Stimulated activated memory B cell treated with anti-CD40 and anti-IgM and Interleukin-4, amounts not matched to agents 10 μg/mL and 1 μg/mL and 100 μg/mL, for 72 hours (primary cell): ENCODE measurements around the gene TMEM229A.
"Not testable (repeated sequence)": the region's sequence is repeated elsewhere in the genome, so short reads cannot be mapped to it uniquely, and the experiment has no call there.

Source experiments
- ATAC-seq: fragments of 150-1000 bp; cut with Tn5 transposase; 2 replicates; pipeline ENCODE4 v1.10.0; 2021
- H3K27ac Mint-ChIP-seq: one replicate; pipeline ENCODE4 v1.8.0; 2022; ENCODE audit warnings: mild to moderate bottlenecking, mixed read lengths
- H3K27me3 Mint-ChIP-seq: one replicate; pipeline ENCODE4 v1.8.0; 2022; ENCODE audit warnings: mixed read lengths
- H3K36me3 Mint-ChIP-seq: one replicate; pipeline ENCODE4 v1.8.0; 2022; ENCODE audit warnings: mixed read lengths
- H3K4me1 Mint-ChIP-seq: one replicate; pipeline ENCODE4 v1.8.0; 2022; ENCODE audit warnings: mixed read lengths
- H3K4me3 Mint-ChIP-seq: one replicate; pipeline ENCODE4 v1.8.0; 2022; ENCODE audit warnings: mild to moderate bottlenecking, moderate library complexity, mixed read lengths
- H3K9me3 Mint-ChIP-seq: one replicate; pipeline ENCODE4 v1.8.0; 2022; ENCODE audit warnings: mixed read lengths

The TMEM229A gene

DNA sequence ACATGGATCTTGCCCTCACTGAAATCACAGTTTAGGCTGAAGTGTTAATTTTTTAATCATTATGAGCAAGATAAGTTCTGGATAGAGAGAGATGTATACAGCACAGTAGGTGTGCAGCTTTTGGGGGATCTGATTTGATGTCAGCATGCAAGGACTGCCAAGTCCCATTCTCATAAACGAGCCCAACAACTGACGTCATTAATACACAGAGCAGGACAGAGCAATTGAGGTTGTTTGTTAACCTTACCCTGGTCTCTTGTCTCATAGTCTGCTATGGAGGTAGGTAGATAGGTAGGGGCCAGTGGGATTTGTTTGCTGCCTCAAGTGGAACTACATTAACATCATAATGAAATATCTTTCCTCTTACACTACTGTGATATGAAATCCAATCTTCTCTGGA is 8.6 kb upstream of the TMEM229A start:
- Mint-ChIP-seq H3K9me3 (no peaks in the 10 kb centered on the region), H3K4me1 (no peaks in the 10 kb centered on the region), H3K36me3 (no peaks in the 10 kb centered on the region), H3K4me3 (no peak overlapping the region), H3K27me3 (peaks cover 10% of the 10 kb centered on the region), H3K27ac (no peak overlapping the region)
- ATAC-seq = no peak

- not testable (repeated sequence) for H3K4me3 Mint-ChIP-seq, H3K36me3 Mint-ChIP-seq, H3K27ac Mint-ChIP-seq, H3K4me1 Mint-ChIP-seq, H3K9me3 Mint-ChIP-seq, ATAC-seq
- H3K27me3 Mint-ChIP-seq = peaks cover 34% of the 10 kb centered on the region
These were observed 5.0 kb upstream of the TMEM229A start for GRCh38 chr7:124037902-124038301.

DNA sequence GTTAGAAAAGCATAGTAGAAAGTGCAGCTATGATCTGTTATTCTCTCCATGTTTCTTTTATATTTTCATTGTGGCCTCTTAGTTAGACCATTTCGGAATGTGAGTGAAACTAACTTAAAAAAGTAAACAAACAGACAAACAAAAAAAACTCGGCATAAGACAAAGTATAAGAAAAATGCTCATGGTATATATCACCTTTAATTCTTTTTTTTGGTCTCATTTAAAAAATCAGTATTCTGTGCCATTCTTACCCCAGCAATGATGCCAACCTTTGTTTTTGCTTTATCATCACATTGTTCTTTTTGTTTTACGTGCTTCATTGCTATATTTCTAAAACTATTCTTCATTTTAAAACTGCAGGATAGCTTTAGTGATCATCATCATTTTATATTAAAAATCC is 2.8 kb upstream of the TMEM229A start:
- peaks cover 51% of the 10 kb centered on the region for H3K27me3 Mint-ChIP-seq
- no peak overlapping the region for H3K4me3 Mint-ChIP-seq
- H3K9me3 Mint-ChIP-seq = no peaks in the 10 kb centered on the region

DNA sequence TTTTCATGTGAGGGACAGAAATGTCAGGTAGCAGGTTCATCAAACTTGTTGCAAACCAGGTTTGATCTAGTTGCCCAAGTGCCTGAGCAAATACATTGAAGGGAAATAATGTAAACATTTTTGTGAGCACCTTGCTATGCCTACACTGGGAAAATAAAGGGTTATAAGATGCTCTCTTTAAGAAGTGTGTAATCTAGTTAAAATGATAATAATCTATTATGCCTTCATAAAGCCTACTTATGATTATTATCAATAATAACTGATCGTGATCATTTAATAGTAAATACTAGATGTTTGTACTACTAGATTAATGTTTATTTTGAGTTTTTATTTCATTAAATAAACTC is 1.9 kb upstream of the TMEM229A start:
- no peak overlapping the region for H3K4me3 Mint-ChIP-seq
- no peak overlapping the region for H3K27ac Mint-ChIP-seq
- H3K9me3 Mint-ChIP-seq = no peaks in the 10 kb centered on the region
- H3K27me3 Mint-ChIP-seq = peaks cover 51% of the 10 kb centered on the region
- no peaks in the 10 kb centered on the region for H3K36me3 Mint-ChIP-seq
- peaks cover 14% of the 10 kb centered on the region for H3K4me1 Mint-ChIP-seq
- no peak for ATAC-seq

More for the DNA sequence above, 2.8 kb upstream of the TMEM229A start:
- Mint-ChIP-seq H3K36me3 (no peaks in the 10 kb centered on the region), H3K27ac (no peak overlapping the region), H3K4me1 (peaks cover 14% of the 10 kb centered on the region)
- no peak for ATAC-seq

- Mint-ChIP-seq H3K27me3 (peaks cover 51% of the 10 kb centered on the region), H3K9me3 (no peaks in the 10 kb centered on the region), H3K36me3 (no peaks in the 10 kb centered on the region), H3K4me3 (peak overlapping the region; percentile 23), H3K4me1 (peaks cover 14% of the 10 kb centered on the region), H3K27ac (no peak overlapping the region)
- ATAC-seq = no peak
These were observed 1.2 kb upstream of the TMEM229A start for GRCh38 chr7:124033807-124034753.

DNA sequence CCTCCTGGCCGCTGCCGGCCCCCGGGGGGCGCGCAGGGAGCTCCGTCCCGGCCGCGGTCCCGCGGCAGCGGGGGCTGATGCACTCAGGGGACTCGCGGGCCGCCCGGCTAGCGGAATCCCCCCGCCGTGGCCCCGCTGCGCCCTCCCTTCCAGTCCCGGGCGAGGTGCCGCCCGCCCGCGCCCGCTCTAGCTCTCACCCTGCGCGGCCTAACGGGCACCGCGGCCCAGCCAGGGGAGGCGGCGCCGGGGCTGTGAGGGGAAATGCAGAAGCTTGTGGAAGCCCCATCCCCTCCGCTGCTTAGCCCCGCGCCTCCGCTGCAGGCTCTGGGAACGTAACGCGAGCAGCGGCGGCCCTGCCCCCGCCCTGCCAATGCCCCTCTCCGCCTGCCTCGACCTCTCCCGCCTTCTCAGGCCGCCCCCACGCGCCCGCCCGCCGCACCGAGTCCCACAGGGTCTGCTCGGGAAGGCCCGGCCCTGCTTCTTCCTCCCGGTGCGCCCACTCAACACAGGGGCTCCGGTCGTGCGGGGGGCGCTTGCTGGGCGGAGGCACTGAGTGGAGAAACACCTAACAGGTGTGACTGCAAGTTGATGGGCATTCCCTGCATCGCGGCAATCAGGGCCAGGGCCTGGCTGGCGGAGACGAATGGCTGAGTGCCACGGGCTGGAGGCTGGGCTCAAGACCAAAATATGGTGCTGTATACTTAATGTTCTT is 384 bp upstream of the TMEM229A start:
- no peaks in the 10 kb centered on the region for H3K36me3 Mint-ChIP-seq
- H3K27me3 Mint-ChIP-seq = peaks cover 51% of the 10 kb centered on the region
- H3K4me3 Mint-ChIP-seq = peak overlapping the region; percentile 36
- H3K27ac Mint-ChIP-seq = no peak overlapping the region
- H3K4me1 Mint-ChIP-seq = peaks cover 14% of the 10 kb centered on the region
- H3K9me3 Mint-ChIP-seq = no peaks in the 10 kb centered on the region
- ATAC-seq = peak; percentile 18

DNA sequence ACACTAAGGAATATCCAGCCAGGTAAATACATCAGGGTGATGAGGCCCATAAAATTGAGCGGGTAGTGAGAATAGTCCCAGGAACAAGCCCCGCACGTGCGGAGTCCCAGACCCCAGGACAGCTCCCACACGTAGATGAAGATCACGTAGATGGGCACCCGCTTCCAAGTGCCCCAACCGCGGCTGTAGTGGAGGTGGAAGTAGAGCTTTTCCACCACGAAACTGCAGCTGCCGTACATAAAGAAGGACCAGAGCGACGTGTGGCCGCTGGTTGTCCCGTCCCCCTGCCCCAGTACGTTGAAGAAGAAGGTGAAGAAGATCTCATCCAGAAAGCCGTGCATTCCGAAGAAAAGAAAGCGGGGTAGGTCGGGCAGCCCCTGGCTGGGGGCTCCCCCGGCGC is 948 bp downstream of the TMEM229A start:
- no peak for ATAC-seq
- H3K4me3 Mint-ChIP-seq = peak overlapping the region; percentile 49
- H3K36me3 Mint-ChIP-seq = no peaks in the 10 kb centered on the region
- no peaks in the 10 kb centered on the region for H3K9me3 Mint-ChIP-seq
- peaks cover 42% of the 10 kb centered on the region for H3K27me3 Mint-ChIP-seq
- H3K27ac Mint-ChIP-seq = no peak overlapping the region
- H3K4me1 Mint-ChIP-seq = peaks cover 14% of the 10 kb centered on the region

- H3K9me3 Mint-ChIP-seq = no peaks in the 10 kb centered on the region
- no peak for ATAC-seq
These were observed 1.5 kb downstream of the TMEM229A start for GRCh38 chr7:124031406-124031805.

DNA sequence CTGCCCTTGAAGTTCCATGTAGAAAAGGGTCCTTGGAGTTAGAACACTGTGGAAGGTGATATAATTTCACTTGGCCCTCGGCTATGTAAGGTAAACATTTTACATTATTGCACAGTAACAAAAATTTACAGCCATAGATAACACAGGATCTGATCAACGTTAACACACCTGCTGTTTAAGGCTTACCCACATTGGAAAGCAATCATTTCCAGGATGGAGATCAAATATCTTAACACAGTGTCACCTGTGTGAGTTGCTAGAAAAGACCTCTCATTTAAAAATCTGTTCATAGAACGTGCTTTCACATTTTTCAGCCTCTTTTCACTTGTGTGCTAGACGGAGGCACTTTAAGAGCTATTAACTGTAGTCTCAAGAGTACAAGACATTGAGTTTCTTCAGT is 1.9 kb downstream of the TMEM229A start:
- no peaks in the 10 kb centered on the region for H3K9me3 Mint-ChIP-seq
- no peaks in the 10 kb centered on the region for H3K36me3 Mint-ChIP-seq
- ATAC-seq = no peak
- peaks cover 42% of the 10 kb centered on the region for H3K27me3 Mint-ChIP-seq
- H3K27ac Mint-ChIP-seq = no peak overlapping the region
- peaks cover 14% of the 10 kb centered on the region for H3K4me1 Mint-ChIP-seq
- no peak overlapping the region for H3K4me3 Mint-ChIP-seq

More at GRCh38 chr7:124031406-124031805, 1.5 kb downstream of the TMEM229A start:
- peaks cover 14% of the 10 kb centered on the region for H3K4me1 Mint-ChIP-seq
- peaks cover 42% of the 10 kb centered on the region for H3K27me3 Mint-ChIP-seq
- H3K4me3 Mint-ChIP-seq = no peak overlapping the region
- H3K36me3 Mint-ChIP-seq = no peaks in the 10 kb centered on the region
- no peak overlapping the region for H3K27ac Mint-ChIP-seq

DNA sequence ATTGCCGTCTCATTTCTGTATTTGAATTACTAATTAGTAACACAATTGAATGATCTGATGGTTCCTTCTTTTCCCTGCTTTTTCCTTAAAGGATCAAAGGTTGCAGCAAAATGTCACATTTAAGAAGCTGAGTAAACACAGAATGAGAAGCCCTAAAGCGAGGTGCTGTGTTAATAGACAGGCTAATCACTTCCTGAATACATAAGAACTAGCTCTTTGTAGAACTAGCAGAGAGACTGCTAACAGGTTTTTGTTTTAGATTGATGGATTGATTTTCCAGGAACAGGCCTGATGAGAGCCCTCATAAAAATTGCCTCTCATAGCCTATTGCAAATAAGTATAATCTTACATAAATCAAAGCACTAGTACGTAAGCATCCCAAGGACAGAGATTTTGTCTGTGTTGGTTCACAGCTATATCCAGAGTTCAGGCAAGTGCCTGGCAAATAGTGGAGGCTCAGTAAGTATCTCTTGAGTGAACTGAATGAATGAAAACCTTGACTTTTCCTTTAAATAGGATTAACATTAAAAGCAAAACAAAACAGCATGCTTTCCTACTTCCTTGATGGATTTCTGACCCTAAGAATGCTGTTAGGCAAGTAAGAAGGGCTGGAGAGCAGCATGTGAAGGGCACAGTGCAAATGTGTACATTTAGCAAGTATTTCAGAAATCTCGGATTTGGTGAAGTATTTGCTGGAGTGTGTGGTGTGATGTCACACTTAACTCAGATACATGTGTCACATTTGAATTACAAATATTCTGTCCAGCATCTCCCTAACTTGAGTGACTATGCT is 3.3 kb downstream of the TMEM229A start:
- Mint-ChIP-seq H3K27me3 (peaks cover 33% of the 10 kb centered on the region), H3K9me3 (no peaks in the 10 kb centered on the region), H3K36me3 (no peaks in the 10 kb centered on the region), H3K4me1 (peaks cover 14% of the 10 kb centered on the region), H3K27ac (no peak overlapping the region), H3K4me3 (no peak overlapping the region)
- no peak for ATAC-seq

- ATAC-seq = no peak
- Mint-ChIP-seq H3K27me3 (peaks cover 15% of the 10 kb centered on the region), H3K4me3 (no peak overlapping the region), H3K27ac (no peak overlapping the region), H3K36me3 (no peaks in the 10 kb centered on the region), H3K9me3 (no peaks in the 10 kb centered on the region), H3K4me1 (peaks cover 7% of the 10 kb centered on the region)
These were observed 5.6 kb downstream of the TMEM229A start for GRCh38 chr7:124027236-124027635.

DNA sequence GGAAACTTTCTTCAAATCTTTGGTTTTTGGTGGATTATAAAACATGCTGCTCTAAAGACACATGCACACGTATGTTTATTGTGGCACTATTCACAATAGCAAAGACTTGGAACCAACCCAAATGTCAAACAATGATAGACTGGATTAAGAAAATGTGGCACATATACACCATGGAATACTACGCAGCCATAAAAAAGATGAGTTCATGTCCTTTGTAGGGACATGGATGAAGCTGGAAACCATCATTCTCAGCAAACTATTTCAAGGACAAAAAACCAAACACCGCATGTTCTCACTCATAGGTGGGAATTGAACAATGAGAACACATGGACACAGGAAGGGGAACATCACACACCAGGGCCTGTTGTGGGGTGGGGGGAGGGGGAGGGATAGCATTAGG is 8.5 kb downstream of the TMEM229A start:
- not testable (repeated sequence) for H3K27me3 Mint-ChIP-seq, H3K4me3 Mint-ChIP-seq, ATAC-seq, H3K4me1 Mint-ChIP-seq, H3K9me3 Mint-ChIP-seq, H3K27ac Mint-ChIP-seq, H3K36me3 Mint-ChIP-seq

- H3K27ac Mint-ChIP-seq = no peak overlapping the region
These were observed 10.3 kb downstream of the TMEM229A start for GRCh38 chr7:124022551-124022950.

GRCh38 chr7:124020060-124020459 is 12.8 kb downstream of the TMEM229A start:
- H3K27ac Mint-ChIP-seq = no peak overlapping the region
- H3K27me3 Mint-ChIP-seq = no peaks in the 10 kb centered on the region
- no peaks in the 10 kb centered on the region for H3K36me3 Mint-ChIP-seq
- ATAC-seq = no peak
- no peaks in the 10 kb centered on the region for H3K9me3 Mint-ChIP-seq
- no peak overlapping the region for H3K4me3 Mint-ChIP-seq
- no peaks in the 10 kb centered on the region for H3K4me1 Mint-ChIP-seq

More at GRCh38 chr7:124022551-124022950, 10.3 kb downstream of the TMEM229A start:
- Mint-ChIP-seq H3K4me1 (no peaks in the 10 kb centered on the region), H3K36me3 (no peaks in the 10 kb centered on the region), H3K4me3 (no peak overlapping the region), H3K9me3 (no peaks in the 10 kb centered on the region), H3K27me3 (no peaks in the 10 kb centered on the region)
- no peak for ATAC-seq

DNA sequence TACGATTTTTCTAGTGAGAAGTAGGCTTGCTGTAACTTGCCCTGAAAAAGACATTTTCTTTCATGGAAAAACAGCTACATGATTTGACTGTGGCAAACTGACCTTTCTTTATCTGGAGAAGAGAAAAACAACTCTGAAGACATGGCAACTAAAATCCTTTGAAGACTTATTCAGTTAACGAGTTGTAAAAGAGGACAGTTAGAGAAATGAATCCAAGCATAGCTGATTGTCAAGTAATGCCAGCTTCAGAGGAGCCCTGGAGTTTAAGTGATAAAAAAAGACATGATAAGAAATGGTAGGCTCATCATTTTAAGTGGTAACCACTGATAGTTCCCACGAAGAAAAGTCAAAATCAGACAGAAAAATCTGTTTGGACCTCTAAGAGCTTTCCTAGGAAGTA is 19.6 kb downstream of the TMEM229A start:
- Mint-ChIP-seq H3K27ac (no peak overlapping the region), H3K4me1 (no peaks in the 10 kb centered on the region), H3K36me3 (no peaks in the 10 kb centered on the region), H3K27me3 (no peaks in the 10 kb centered on the region), H3K9me3 (no peaks in the 10 kb centered on the region), H3K4me3 (no peak overlapping the region)
- no peak for ATAC-seq
